ENCODE results near the gene GTSE1. TPM values are rescaled to one million over a fixed set of nuclear protein-coding genes. Genes with fewer than 3 reads are reported as not detected.

GTSE1 gene
- total and polyA plus RNA-seq, 2 of the 13 experiments (the other 11 are each of a cell fraction or from before 2014, with no cell fraction given): 10.7 to 13.5 TPM

DNA sequence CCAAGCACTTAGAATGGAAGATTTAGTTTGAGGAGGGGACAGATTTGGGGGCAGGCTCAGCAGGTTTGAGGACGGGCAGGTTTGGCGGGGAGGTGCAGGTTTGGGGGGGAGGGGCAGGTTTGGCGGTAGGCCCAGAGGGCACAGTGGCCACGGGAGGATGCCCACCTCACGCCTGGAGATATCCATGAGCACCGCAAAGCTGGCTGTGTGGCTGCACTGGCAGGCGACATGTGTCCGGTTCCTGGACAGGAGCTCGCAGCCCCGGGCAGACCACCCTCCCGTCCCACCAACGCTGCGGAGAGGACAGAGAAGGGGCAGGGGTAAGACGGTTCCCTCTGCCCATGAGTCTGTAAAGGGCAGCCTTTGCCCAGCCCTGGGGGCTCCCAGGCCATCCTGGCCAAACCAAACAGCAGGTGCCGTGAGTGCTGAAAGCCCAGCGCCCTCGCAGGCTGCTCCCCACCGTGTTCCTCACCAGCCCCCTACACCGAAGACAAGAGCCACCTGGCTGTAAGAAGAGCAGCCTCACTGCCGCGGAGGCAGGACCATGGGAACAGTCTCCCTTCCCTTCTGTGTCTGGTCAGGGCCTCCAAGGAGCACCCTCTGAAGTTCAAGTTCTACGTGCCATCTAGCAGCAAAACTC is 81.9 kb downstream of the GTSE1 start (continued):
- TF ChIP-seq, protein P1, sequence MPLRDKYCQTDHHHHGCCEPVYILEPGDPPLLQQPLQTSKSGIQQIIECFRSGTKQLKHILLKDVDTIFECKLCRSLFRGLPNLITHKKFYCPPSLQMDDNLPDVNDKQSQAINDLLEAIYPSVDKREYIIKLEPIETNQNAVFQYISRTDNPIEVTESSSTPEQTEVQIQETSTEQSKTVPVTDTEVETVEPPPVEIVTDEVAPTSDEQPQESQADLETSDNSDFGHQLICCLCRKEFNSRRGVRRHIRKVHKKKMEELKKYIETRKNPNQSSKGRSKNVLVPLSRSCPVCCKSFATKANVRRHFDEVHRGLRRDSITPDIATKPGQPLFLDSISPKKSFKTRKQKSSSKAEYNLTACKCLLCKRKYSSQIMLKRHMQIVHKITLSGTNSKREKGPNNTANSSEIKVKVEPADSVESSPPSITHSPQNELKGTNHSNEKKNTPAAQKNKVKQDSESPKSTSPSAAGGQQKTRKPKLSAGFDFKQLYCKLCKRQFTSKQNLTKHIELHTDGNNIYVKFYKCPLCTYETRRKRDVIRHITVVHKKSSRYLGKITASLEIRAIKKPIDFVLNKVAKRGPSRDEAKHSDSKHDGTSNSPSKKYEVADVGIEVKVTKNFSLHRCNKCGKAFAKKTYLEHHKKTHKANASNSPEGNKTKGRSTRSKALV (CRISPR knock-in tag; IDR thresholded peaks at IDR 0.05): 0 out of 2 replicates have a peak, but pooled peaks have one; percentile 13
- TF ChIP-seq KDM2A (CRISPR knock-in tag; IDR thresholded peaks at IDR 0.05; ENCODE audit: borderline replicate concordance, low read depth) (peak; percentile 13), AGO2 (optimal IDR thresholded peaks at IDR 0.05; ENCODE audit: low read depth, low read length) (peak; percentile 55), NFATC3 (CRISPR knock-in tag; IDR thresholded peaks at IDR 0.05) (no peak), ZNF670 (CRISPR knock-in tag; IDR thresholded peaks at IDR 0.05; ENCODE audit: borderline replicate concordance) (no peak)

- intact Hi-C loops (cut with micrococcal nuclease; ENCODE audit: unreplicated experiment): loop anchor here (5.0 kb wide), 1 partner anchor 63 kb away; no protein-coding TSS in a partner anchor
- no peak for TF ChIP-seq STAT5B (CRISPR knock-in tag; IDR thresholded peaks at IDR 0.05)
- no peak for TF ChIP-seq SALL1 (CRISPR knock-in tag; IDR thresholded peaks at IDR 0.05)
- no peak for TF ChIP-seq SOX13 (IDR thresholded peaks at IDR 0.05)
- TF ChIP-seq SOX13 (CRISPR knock-in tag; conservative IDR thresholded peaks at IDR 0.05 in 1 of 2, IDR thresholded peaks at IDR 0.05 in 1 of 2): peak in 1 of 2 experiments; percentile 67; a peak in 1 of 4 replicates
- no peak for TF ChIP-seq NFKBIZ (CRISPR knock-in tag; IDR thresholded peaks at IDR 0.05)
- TF ChIP-seq ZNF766 (CRISPR knock-in tag; IDR thresholded peaks at IDR 0.05; ENCODE audit: borderline replicate concordance): 0 out of 2 replicates have a peak, but pooled peaks have one; percentile 33
- no peak for TF ChIP-seq FOXK2 (IDR thresholded peaks at IDR 0.05)
- TF ChIP-seq ZBTB20 (CRISPR knock-in tag; IDR thresholded peaks at IDR 0.05; ENCODE audit: borderline replicate concordance, low read depth): no peak
- no peak for TF ChIP-seq ZNF326 (CRISPR knock-in tag; IDR thresholded peaks at IDR 0.05; ENCODE audit: borderline replicate concordance)
- peak; percentile 51; the same call in 1 of the 2 replicates for TF ChIP-seq HDAC6 (IDR thresholded peaks at IDR 0.05; ENCODE audit: low read depth, low read length)
- 0 out of 2 replicates have a peak, but pooled peaks have one; percentile 27 for TF ChIP-seq ZSCAN29 (CRISPR knock-in tag; conservative IDR thresholded peaks at IDR 0.05)
- TF ChIP-seq, protein P2, sequence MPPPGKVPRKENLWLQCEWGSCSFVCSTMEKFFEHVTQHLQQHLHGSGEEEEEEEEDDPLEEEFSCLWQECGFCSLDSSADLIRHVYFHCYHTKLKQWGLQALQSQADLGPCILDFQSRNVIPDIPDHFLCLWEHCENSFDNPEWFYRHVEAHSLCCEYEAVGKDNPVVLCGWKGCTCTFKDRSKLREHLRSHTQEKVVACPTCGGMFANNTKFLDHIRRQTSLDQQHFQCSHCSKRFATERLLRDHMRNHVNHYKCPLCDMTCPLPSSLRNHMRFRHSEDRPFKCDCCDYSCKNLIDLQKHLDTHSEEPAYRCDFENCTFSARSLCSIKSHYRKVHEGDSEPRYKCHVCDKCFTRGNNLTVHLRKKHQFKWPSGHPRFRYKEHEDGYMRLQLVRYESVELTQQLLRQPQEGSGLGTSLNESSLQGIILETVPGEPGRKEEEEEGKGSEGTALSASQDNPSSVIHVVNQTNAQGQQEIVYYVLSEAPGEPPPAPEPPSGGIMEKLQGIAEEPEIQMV (CRISPR knock-in tag; IDR thresholded peaks at IDR 0.05; ENCODE audit: low read depth): no peak
These were observed 82.6 kb downstream of the GTSE1 start for GRCh38 chr22:46379066-46379930.

More at GRCh38 chr22:46379066-46379930, 82.6 kb downstream of the GTSE1 start:
- Histone ChIP-seq H4K20me1 (ENCODE audit: insufficient read depth, low read length) (no peaks in the 10 kb centered on the region), H3K4me2 (ENCODE audit: low read depth, low read length) (peak overlapping the region; percentile 97), H3K9ac (ENCODE audit: insufficient read depth, low read depth, low read length) (peak overlapping the region; percentile 80), H3K27ac (ENCODE audit: extremely low read length, insufficient read depth, low read length) (peak overlapping the region; percentile 93), H3K4me1 (ENCODE audit: insufficient read depth, low read length) (peaks cover 58% of the 10 kb centered on the region), H3K36me3 (replicated peaks in 1 of 2; ENCODE audit: control insufficient read depth in 1 of 2, insufficient read depth in 2 of 2, low read length in 2 of 2) (no peaks in the 10 kb centered on the region), H3K79me2 (ENCODE audit: insufficient read depth, low read length) (no peaks in the 10 kb centered on the region), H2AFZ (ENCODE audit: low read length) (no peak overlapping the region), H3K4me3 (replicated peaks in 1 of 3; ENCODE audit: insufficient read depth in 1 of 3, low read depth in 2 of 3, low read length in 3 of 3) (peak overlapping the region; percentile 54 to 78 (median 57); a peak in 5 of 6 replicates), H3K27me3 (ENCODE audit: control insufficient read depth in 1 of 2, insufficient read depth in 2 of 2, low read length in 2 of 2) (no peaks in the 10 kb centered on the region; a peak in 1 of 5 replicates), H3K9me3 (ENCODE audit: low read length) (0 out of 2 replicates have a peak, but pooled peaks cover 5% of the 10 kb centered on the region)
- DNase-seq (ENCODE audit: low spot score) (peak; percentile 89), ATAC-seq (peak; percentile 51), FAIRE-seq (peak; percentile 84)
- CTCF ChIA-PET (ENCODE audit: low intra/inter-chr PET ratio, low total read pairs): no interaction called here
- WGBS (ENCODE audit: low lambda C conversion rate): under 1% methylated on average over 24 of the region's 29 CpGs
- TSS peak; percentile 87 for BruUV-seq (replicated peaks)
- POLR2A ChIA-PET: interaction anchor here (1.4 to 2.6 kb wide), 4 partner anchors 9 to 149 kb away, joined by 3 to 9 read pairs (median 6); no protein-coding TSS in a partner anchor
- in situ Hi-C loops (cut with HindIII; ENCODE audit: extremely low pct_ligation_motif_present, low pct_unique_long_range_greater_than_20kb): no loop called here

All from HepG2 (cell line).